Endothelial cell of umbilical vein (primary cell): ENCODE results near the gene CNOT6L. TPM values are rescaled to one million over a fixed set of nuclear protein-coding genes. Genes with fewer than 3 reads are reported as not detected.

Experiments
- BruUV-seq: library from RNA; stranded (reverse); fragments of 400-500 nt; replicated peaks from 2 replicates; lab custom pipeline; 2021; lab: Mats Ljungman, UMichigan
- CTCF ChIA-PET: fragments of 300-600, 350-600 bp; sonication (Branson Sonifier 250); formaldehyde crosslinking; loops from one replicate; lab custom pipeline; 2021; ENCODE audit warnings: antibody characterized with exemption, inconsistent platforms; lab: Charles Lee
- POLR2A ChIA-PET: fragments of 300-600, 350-600 bp; sonication (Branson Sonifier 250); formaldehyde crosslinking; loops from one replicate; lab custom pipeline; 2021; ENCODE audit warnings: antibody characterized with exemption, inconsistent platforms; lab: Charles Lee
- DNase-seq: peaks from one replicate; pipeline ENCODE4 v3.0.0-alpha.2; 2011; ENCODE audit warnings: low read depth, low spot score
- FAIRE-seq: peaks from 2 replicates; lab custom pipeline; 2011; peaks lifted over from hg19 to GRCh38; lab: Jason Lieb, UNC
- H2AFZ ChIP-seq: 2 replicates; pipeline ENCODE4 v1.6.0; 2012; ENCODE audit warnings: low read depth, low read length, control low read depth, inconsistent platforms
- H3K27ac ChIP-seq: 2 replicates; pipeline ENCODE4 v1.5.1; 2011; ENCODE audit warnings: low read depth, mild to moderate bottlenecking, control low read depth, low read length, moderate library complexity; ENCODE audit not compliant: insufficient read depth
- H3K27me3 ChIP-seq, 2 experiments: 2 replicates each; pipeline versions ENCODE4 v1.6.0 to v1.6.1; 2011; ENCODE audit warnings: low read length in 2 of 2, mixed read lengths in 1 of 2; ENCODE audit not compliant: control insufficient read depth in 2 of 2, insufficient read depth in 2 of 2
- H3K36me3 ChIP-seq, 2 experiments: 2 replicates in 1 of 2; 3 replicates in 1 of 2; pipeline ENCODE4 v1.5.1; 2011; ENCODE audit warnings: low read length in 2 of 2, mild to moderate bottlenecking in 1 of 2, moderate library complexity in 1 of 2; ENCODE audit not compliant: control insufficient read depth in 2 of 2, insufficient read depth in 2 of 2; ENCODE audit errors: extremely low read depth in 1 of 2
- H3K4me1 ChIP-seq: 3 replicates; pipeline ENCODE4 v1.5.1; 2011; ENCODE audit warnings: mild to moderate bottlenecking, low read length; ENCODE audit not compliant: control insufficient read depth, insufficient read depth; ENCODE audit errors: extremely low read depth
- H3K4me2 ChIP-seq: 2 replicates; pipeline ENCODE4 v1.6.1; 2011; ENCODE audit warnings: low read length, control low read depth, mixed read lengths; ENCODE audit not compliant: insufficient read depth
- H3K4me3 ChIP-seq, 3 experiments: fragments of 200-600 bp in 1 of 3; sonication (generic), shearing (Covaris generic) in 1 of 3; replicated peaks in 1 of 3; 2 replicates each; pipeline ENCODE4 v1.5.1; 2011 to 2016; ENCODE audit warnings: control low read depth in 3 of 3, low read length in 3 of 3, mild to moderate bottlenecking in 2 of 3, inconsistent platforms in 1 of 3, low read depth in 1 of 3, moderate library complexity in 1 of 3; ENCODE audit not compliant: insufficient read depth in 1 of 3
- H3K79me2 ChIP-seq: 2 replicates; pipeline ENCODE4 v1.6.0; 2012; ENCODE audit warnings: low read length, inconsistent platforms; ENCODE audit not compliant: control insufficient read depth, insufficient read depth
- H3K9ac ChIP-seq: replicated peaks from 2 replicates; pipeline ENCODE3; 2011; ENCODE audit warnings: low read length, control low read depth; ENCODE audit not compliant: insufficient read depth; ENCODE audit errors: extremely low read depth
- H3K9me1 ChIP-seq: replicated peaks from 3 replicates; pipeline ENCODE4 v1.6.0; 2011; ENCODE audit warnings: mild to moderate bottlenecking, low read length; ENCODE audit not compliant: control insufficient read depth, insufficient read depth; ENCODE audit errors: extremely low read depth
- H3K9me3 ChIP-seq: replicated peaks from 2 replicates; pipeline ENCODE4 v1.5.1; 2012; ENCODE audit warnings: low read length, inconsistent platforms; ENCODE audit not compliant: control insufficient read depth, insufficient read depth
- H4K20me1 ChIP-seq: replicated peaks from 2 replicates; pipeline ENCODE3; 2011; ENCODE audit warnings: mild to moderate bottlenecking, low read length; ENCODE audit not compliant: control insufficient read depth, insufficient read depth; ENCODE audit errors: extremely low read depth
- EZH2 ChIP-seq: IDR thresholded peaks from 2 replicates; pipeline ENCODE4 v1.6.1; 2012; ENCODE audit warnings: borderline replicate concordance, low read depth, mild to moderate bottlenecking, moderate library complexity, low read length, inconsistent platforms; ENCODE audit not compliant: severe bottlenecking
- FOS ChIP-seq: IDR thresholded peaks from 2 replicates; pipeline ENCODE4 v1.6.1; 2011; ENCODE audit warnings: mild to moderate bottlenecking, low read length, moderate library complexity, borderline replicate concordance; ENCODE audit not compliant: insufficient read depth
- GATA2 ChIP-seq: IDR thresholded peaks from 2 replicates; pipeline ENCODE4 v1.7.0; 2011; ENCODE audit warnings: low read depth, mild to moderate bottlenecking, moderate library complexity, mixed read lengths, low read length; ENCODE audit not compliant: insufficient read length, insufficient read depth
- JUN ChIP-seq: IDR thresholded peaks from 2 replicates; pipeline ENCODE4 v1.6.1; 2011; ENCODE audit warnings: borderline replicate concordance, low read depth; ENCODE audit not compliant: insufficient read length, insufficient read depth
- MAX ChIP-seq: IDR thresholded peaks from 2 replicates; pipeline ENCODE4 v1.6.1; 2011; ENCODE audit not compliant: insufficient read depth, insufficient read length
- MYC ChIP-seq: IDR thresholded peaks from one replicate; pipeline ENCODE4 v1.6.1; 2011; ENCODE audit warnings: mild to moderate bottlenecking, low read depth, low read length
- POLR2A ChIP-seq: IDR thresholded peaks from 2 replicates; pipeline ENCODE4 v1.6.1; 2012; ENCODE audit warnings: low read depth, mild to moderate bottlenecking, control low read depth, low read length
- POLR2AphosphoS5 ChIP-seq: IDR thresholded peaks from 2 replicates; pipeline ENCODE4 v1.6.1; 2012; ENCODE audit warnings: low read depth, mild to moderate bottlenecking, control low read depth, low read length, moderate library complexity; ENCODE audit not compliant: insufficient read depth
- dilution Hi-C: fragments of 300-500 bp; cut with MboI; formaldehyde crosslinking; loops from one replicate; pipeline ENCODE4 v1.15.0; 2019; ENCODE audit warnings: low sequenced_read_pairs; ENCODE audit not compliant: extremely low pct_ligation_motif_present
- intact Hi-C: fragments of 100-400 bp; cut with micrococcal nuclease; formaldehyde crosslinking; loops from one replicate; pipeline ENCODE4 v1.10.0; 2022
- polyA plus RNA-seq, 4 experiments: library from polyadenylated mRNA; depleted of rRNA in 3 of 4; stranded (reverse) in 3 of 4; unstranded in 1 of 4; fragments of >200 nt; gene quantifications; 2 replicates each; pipeline versions ENCODE4 v1.2.1 to v1.2.3, GENCODE V29; 2011 to 2012; ENCODE audit warnings: missing spikeins in 1 of 4
- total RNA-seq: library from RNA; stranded (reverse); gene quantifications from 2 replicates; pipeline ENCODE4 v1.2.3, GENCODE V29; 2021
- TF ChIP-seq, protein P1 (sequence below), 2 donors: IDR thresholded peaks; 1 replicate in 1 of 2; 2 replicates in 1 of 2; pipeline ENCODE4 v1.5.1; 2011; ENCODE audit warnings: low read length in 2 of 2, mild to moderate bottlenecking in 2 of 2, moderate library complexity in 2 of 2, control low read depth in 1 of 2, inconsistent platforms in 1 of 2, low read depth in 1 of 2; ENCODE audit not compliant: insufficient read depth in 1 of 2; ENCODE audit errors: extremely low read depth in 1 of 2

CNOT6L gene
- total and polyA plus RNA-seq, 2 donors (not counting 3 experiments of a cell fraction or from before 2014, with no cell fraction given) = 8.5 to 60.7 TPM

DNA sequence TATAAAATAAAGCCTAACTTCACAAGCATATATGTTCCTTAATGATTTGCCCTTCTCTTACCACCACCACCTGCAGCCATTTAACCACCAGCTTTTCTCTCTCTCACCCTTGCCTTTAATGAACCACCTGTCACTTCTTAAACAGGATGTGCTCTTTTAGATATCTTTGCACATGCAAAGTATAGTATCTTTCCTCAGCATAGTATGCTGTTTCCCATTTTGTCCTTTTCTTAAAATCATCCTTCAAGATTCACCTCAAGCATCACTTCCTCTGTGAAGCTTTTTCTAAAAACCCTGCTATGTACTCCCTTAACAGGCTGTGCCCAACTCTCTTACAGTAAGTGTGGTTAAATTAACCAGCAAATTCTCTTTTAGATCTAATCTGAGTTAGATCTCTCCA lies 8.2 kb upstream of the CNOT6L start:
- Histone ChIP-seq H3K4me2 (no peak overlapping the region), H3K36me3 (no peaks in the 10 kb centered on the region), H3K4me1 (no peaks in the 10 kb centered on the region), H3K9me3 (no peaks in the 10 kb centered on the region), H3K4me3 (no peak overlapping the region), H3K27ac (no peak overlapping the region), H3K79me2 (no peaks in the 10 kb centered on the region), H3K9me1 (no peaks in the 10 kb centered on the region), H2AFZ (no peak overlapping the region), H4K20me1 (no peaks in the 10 kb centered on the region), H3K27me3 (peaks cover 0 to 3% of the 10 kb centered on the region in 2 experiments), H3K9ac (no peak overlapping the region)
- no TSS peak for BruUV-seq
- DNase-seq (no peak), FAIRE-seq (no peak)
- ChIA-PET POLR2A (no interaction called here), CTCF (interaction anchor here (0.7 kb wide), 1 partner anchor 16 kb away, joined by 3 read pairs; no protein-coding TSS in a partner anchor)
- intact Hi-C loops (loop anchor here (10.0 kb wide), 1 partner anchor 687 kb away; no protein-coding TSS in a partner anchor), dilution Hi-C loops (no loop called here)
- no peak for TF ChIP-seq MYC
- no peak for TF ChIP-seq MAX
- no peak for TF ChIP-seq JUN
- TF ChIP-seq, protein P1, sequence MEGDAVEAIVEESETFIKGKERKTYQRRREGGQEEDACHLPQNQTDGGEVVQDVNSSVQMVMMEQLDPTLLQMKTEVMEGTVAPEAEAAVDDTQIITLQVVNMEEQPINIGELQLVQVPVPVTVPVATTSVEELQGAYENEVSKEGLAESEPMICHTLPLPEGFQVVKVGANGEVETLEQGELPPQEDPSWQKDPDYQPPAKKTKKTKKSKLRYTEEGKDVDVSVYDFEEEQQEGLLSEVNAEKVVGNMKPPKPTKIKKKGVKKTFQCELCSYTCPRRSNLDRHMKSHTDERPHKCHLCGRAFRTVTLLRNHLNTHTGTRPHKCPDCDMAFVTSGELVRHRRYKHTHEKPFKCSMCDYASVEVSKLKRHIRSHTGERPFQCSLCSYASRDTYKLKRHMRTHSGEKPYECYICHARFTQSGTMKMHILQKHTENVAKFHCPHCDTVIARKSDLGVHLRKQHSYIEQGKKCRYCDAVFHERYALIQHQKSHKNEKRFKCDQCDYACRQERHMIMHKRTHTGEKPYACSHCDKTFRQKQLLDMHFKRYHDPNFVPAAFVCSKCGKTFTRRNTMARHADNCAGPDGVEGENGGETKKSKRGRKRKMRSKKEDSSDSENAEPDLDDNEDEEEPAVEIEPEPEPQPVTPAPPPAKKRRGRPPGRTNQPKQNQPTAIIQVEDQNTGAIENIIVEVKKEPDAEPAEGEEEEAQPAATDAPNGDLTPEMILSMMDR (IDR thresholded peaks at IDR 0.05; ENCODE audit: extremely low read depth in 1 of 2, insufficient read depth in 1 of 2, low read depth in 1 of 2, low read length in 2 of 2) = no peak
- TF ChIP-seq POLR2A = no peak
- no peak for TF ChIP-seq EZH2
- TF ChIP-seq POLR2AphosphoS5 = no peak
- TF ChIP-seq GATA2 = no peak
- no peak for TF ChIP-seq FOS
